ENCODE data around the gene PAH.

PAH gene

GRCh38 chr12:102950950-102951619, 34.0 kb upstream of the PAH start:
- DNase-seq (ENCODE audit: low spot score) (no peak), FAIRE-seq (no peak)

GRCh38 chr12:102950107-102950949, 33.3 kb upstream of the PAH start:
- FAIRE-seq (no peak), DNase-seq (ENCODE audit: low spot score) (no peak)

- DNase-seq (ENCODE audit: low spot score) (peak; percentile 36), FAIRE-seq (no peak)
These were observed 31.9 kb upstream of the PAH start for GRCh38 chr12:102948941-102949352.

GRCh38 chr12:102946042-102946441, 29.0 kb upstream of the PAH start:
- no peak for FAIRE-seq
- DNase-seq (ENCODE audit: low spot score), result no peak

- no peak for FAIRE-seq
- no peak for DNase-seq (ENCODE audit: low spot score)
These were observed 22.7 kb upstream of the PAH start for GRCh38 chr12:102939670-102940222.

- DNase-seq (ENCODE audit: low spot score), result no peak
These were observed 22.0 kb upstream of the PAH start for GRCh38 chr12:102939059-102939458.

GRCh38 chr12:102933168-102933567, 16.1 kb upstream of the PAH start:
- FAIRE-seq (no peak), DNase-seq (ENCODE audit: low spot score) (no peak)

More at GRCh38 chr12:102939059-102939458, 22.0 kb upstream of the PAH start:
- FAIRE-seq, result no peak

- DNase-seq (ENCODE audit: low spot score), result no peak
- no peak for FAIRE-seq
These were observed 10.2 kb upstream of the PAH start for GRCh38 chr12:102927220-102927619.

GRCh38 chr12:102921240-102921639, 4.2 kb upstream of the PAH start:
- FAIRE-seq (no peak), DNase-seq (ENCODE audit: low spot score) (no peak)

- FAIRE-seq (no peak), DNase-seq (ENCODE audit: low spot score) (no peak)
These were observed 3.2 kb upstream of the PAH start for GRCh38 chr12:102920271-102920670.

- no peak for DNase-seq (ENCODE audit: low spot score)
- no peak for FAIRE-seq
These were observed 1.8 kb upstream of the PAH start for GRCh38 chr12:102918840-102919239.

- no peak for FAIRE-seq
These were observed 605 bp downstream of the PAH start for GRCh38 chr12:102916252-102917025.

GRCh38 chr12:102913453-102914226, 3.4 kb downstream of the PAH start:
- FAIRE-seq (no peak), DNase-seq (ENCODE audit: low spot score) (no peak)

More at GRCh38 chr12:102916252-102917025, 605 bp downstream of the PAH start:
- DNase-seq (ENCODE audit: low spot score), result no peak

GRCh38 chr12:102912258-102912657, 4.8 kb downstream of the PAH start:
- FAIRE-seq, result no peak
- DNase-seq (ENCODE audit: low spot score), result no peak

- FAIRE-seq (no peak), DNase-seq (ENCODE audit: low spot score) (no peak)
These were observed 5.7 kb downstream of the PAH start for GRCh38 chr12:102911320-102911719.

GRCh38 chr12:102910792-102911191, 6.3 kb downstream of the PAH start:
- FAIRE-seq, result no peak

GRCh38 chr12:102910137-102910536, 6.9 kb downstream of the PAH start:
- FAIRE-seq (no peak), DNase-seq (ENCODE audit: low spot score) (no peak)

More at GRCh38 chr12:102910792-102911191, 6.3 kb downstream of the PAH start:
- no peak for DNase-seq (ENCODE audit: low spot score)

- no peak for DNase-seq (ENCODE audit: low spot score)
- no peak for FAIRE-seq
These were observed 9.1 kb downstream of the PAH start for GRCh38 chr12:102907918-102908317.

- FAIRE-seq (no peak), DNase-seq (ENCODE audit: low spot score) (no peak)
These were observed 11.8 kb downstream of the PAH start for GRCh38 chr12:102905229-102905628.

GRCh38 chr12:102903337-102904007, 13.6 kb downstream of the PAH start:
- no peak for FAIRE-seq
- DNase-seq (ENCODE audit: low spot score), result no peak

Measured in urothelium cell line (cell line).